ENCODE results near the gene ZNF446.

DNA sequence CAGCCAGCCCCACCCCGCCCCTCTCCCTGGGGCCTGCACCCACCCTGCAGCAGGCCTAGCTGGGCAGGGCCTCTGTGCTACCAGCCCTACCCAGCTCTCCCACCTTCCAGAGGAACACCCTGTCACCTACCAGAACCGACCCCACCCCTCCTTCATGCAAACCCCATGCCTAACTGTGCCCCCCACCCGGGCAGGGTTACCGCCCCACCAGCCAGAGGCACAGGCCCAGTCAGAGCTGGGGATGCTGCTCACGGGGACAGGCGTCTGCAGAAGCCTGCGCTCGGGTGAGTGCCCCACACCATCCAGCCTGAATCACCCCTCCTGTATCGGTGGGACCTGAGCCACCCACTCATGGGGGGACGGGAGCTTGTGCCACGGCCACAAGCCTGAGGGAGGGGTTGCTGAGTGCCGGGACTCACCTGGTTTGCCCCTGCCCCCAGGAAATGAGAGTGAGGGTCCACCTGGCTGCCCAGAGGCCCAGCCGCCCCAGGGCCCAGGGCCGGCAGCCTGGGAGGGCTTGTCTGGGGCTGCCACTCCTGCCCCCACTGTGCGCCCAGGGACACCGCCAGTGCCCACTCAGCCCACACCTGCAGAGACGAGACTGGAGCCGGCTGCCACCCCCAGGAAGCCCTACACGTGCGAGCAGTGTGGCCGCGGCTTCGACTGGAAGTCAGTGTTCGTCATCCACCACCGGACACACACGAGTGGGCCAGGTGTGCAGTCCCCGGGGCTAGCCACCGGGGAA, 3.8 kb downstream of the ZNF446 start:
- TF ChIP-seq EP300 (IDR thresholded peaks at IDR 0.05) = no peak
- TF ChIP-seq, protein P1, sequence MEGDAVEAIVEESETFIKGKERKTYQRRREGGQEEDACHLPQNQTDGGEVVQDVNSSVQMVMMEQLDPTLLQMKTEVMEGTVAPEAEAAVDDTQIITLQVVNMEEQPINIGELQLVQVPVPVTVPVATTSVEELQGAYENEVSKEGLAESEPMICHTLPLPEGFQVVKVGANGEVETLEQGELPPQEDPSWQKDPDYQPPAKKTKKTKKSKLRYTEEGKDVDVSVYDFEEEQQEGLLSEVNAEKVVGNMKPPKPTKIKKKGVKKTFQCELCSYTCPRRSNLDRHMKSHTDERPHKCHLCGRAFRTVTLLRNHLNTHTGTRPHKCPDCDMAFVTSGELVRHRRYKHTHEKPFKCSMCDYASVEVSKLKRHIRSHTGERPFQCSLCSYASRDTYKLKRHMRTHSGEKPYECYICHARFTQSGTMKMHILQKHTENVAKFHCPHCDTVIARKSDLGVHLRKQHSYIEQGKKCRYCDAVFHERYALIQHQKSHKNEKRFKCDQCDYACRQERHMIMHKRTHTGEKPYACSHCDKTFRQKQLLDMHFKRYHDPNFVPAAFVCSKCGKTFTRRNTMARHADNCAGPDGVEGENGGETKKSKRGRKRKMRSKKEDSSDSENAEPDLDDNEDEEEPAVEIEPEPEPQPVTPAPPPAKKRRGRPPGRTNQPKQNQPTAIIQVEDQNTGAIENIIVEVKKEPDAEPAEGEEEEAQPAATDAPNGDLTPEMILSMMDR (IDR thresholded peaks at IDR 0.05) = no peak
